T-cell (primary cell): ENCODE results near the gene PLD2. TPM values are rescaled to one million over a fixed set of nuclear protein-coding genes. Genes with fewer than 3 reads are reported as not detected.

ENCODE experiments used
- ATAC-seq, 4 experiments: fragments of 200-7000 bp in 3 of 4; fragments of 150-1000 bp in 1 of 4; cut with Tn5 transposase; replicated peaks in 1 of 4; 1 replicate in 3 of 4; 2 replicates in 1 of 4; pipeline ENCODE4 v1.10.0; 2021; ENCODE audit warnings: moderate library complexity in 3 of 4, mild to moderate bottlenecking in 2 of 4, moderate number of reproducible peaks in 1 of 4
- CTCF ChIA-PET, 2 donors: fragments of 300-600 bp; sonication (Branson Sonifier 250); formaldehyde crosslinking; loops; one replicate each; lab custom pipeline; 2022; ENCODE audit warnings: antibody characterized with exemption in 2 of 2; lab: Charles Lee
- POLR2A ChIA-PET, 2 donors: fragments of 300-600 bp; sonication (Branson Sonifier 250); formaldehyde crosslinking; loops; one replicate each; lab custom pipeline; 2022; ENCODE audit warnings: antibody characterized with exemption in 2 of 2; lab: Charles Lee
- DNase-seq, 35 experiments: peaks; one replicate each; pipeline versions ENCODE4 v3.0.0 to v3.0.0-alpha.2; 2013 to 2023
- H3K27ac ChIP-seq: one replicate; pipeline ENCODE4 v1.5.1; 2013; ENCODE audit warnings: low read length
- H3K27me3 ChIP-seq, 2 experiments: replicated peaks in 1 of 2; 1 replicate in 1 of 2; 2 replicates in 1 of 2; pipeline versions ENCODE4 v1.6.1 to v1.7.0; 2013; ENCODE audit warnings: low read length in 1 of 2, mixed read lengths in 1 of 2; ENCODE audit not compliant: control insufficient read depth in 2 of 2, insufficient read depth in 2 of 2; ENCODE audit errors: extremely low read depth in 1 of 2
- H3K36me3 ChIP-seq, 2 donors: 1 replicate in 1 of 2; 2 replicates in 1 of 2; pipeline versions ENCODE4 v1.6.1 to v1.7.0; 2013; ENCODE audit warnings: low read length in 1 of 2; ENCODE audit not compliant: control insufficient read depth in 2 of 2, insufficient read depth in 1 of 2; ENCODE audit errors: extremely low read depth in 1 of 2
- H3K4me1 ChIP-seq, 2 experiments: 1 replicate in 1 of 2; 2 replicates in 1 of 2; pipeline versions ENCODE4 v1.6.1 to v1.7.0; 2013; ENCODE audit warnings: low read length in 2 of 2, mixed read lengths in 1 of 2; ENCODE audit not compliant: insufficient read depth in 2 of 2, control insufficient read depth in 1 of 2; ENCODE audit errors: extremely low read depth in 1 of 2
- H3K4me3 ChIP-seq, 2 donors: 1 replicate in 1 of 2; 2 replicates in 1 of 2; pipeline versions ENCODE4 v1.5.1 to v1.7.0; 2013; ENCODE audit warnings: mild to moderate bottlenecking in 2 of 2, low read length in 1 of 2, moderate library complexity in 1 of 2; ENCODE audit not compliant: control insufficient read depth in 1 of 2; ENCODE audit errors: extremely low read depth in 1 of 2
- H3K9me3 ChIP-seq: 2 replicates; pipeline ENCODE4 v1.7.0; 2013
- H3K27ac Mint-ChIP-seq, 2 donors: one replicate each; pipeline ENCODE4 v1.8.0; 2020 to 2021; ENCODE audit warnings: mild to moderate bottlenecking in 2 of 2, mixed read lengths in 2 of 2
- H3K27me3 Mint-ChIP-seq, 2 donors: one replicate each; pipeline ENCODE4 v1.8.0; 2021 to 2022; ENCODE audit warnings: mixed read lengths in 2 of 2
- H3K36me3 Mint-ChIP-seq: one replicate; pipeline ENCODE4 v1.8.0; 2021; ENCODE audit warnings: mixed read lengths
- H3K4me1 Mint-ChIP-seq, 3 donors: one replicate each; pipeline ENCODE4 v1.8.0; 2020 to 2022; ENCODE audit warnings: mixed read lengths in 3 of 3, mild to moderate bottlenecking in 1 of 3
- H3K4me3 Mint-ChIP-seq, 3 donors: one replicate each; pipeline ENCODE4 v1.8.0; 2020 to 2022; ENCODE audit warnings: mild to moderate bottlenecking in 3 of 3, mixed read lengths in 3 of 3, moderate library complexity in 3 of 3
- H3K9me3 Mint-ChIP-seq, 3 donors: one replicate each; pipeline ENCODE4 v1.8.0; 2020 to 2022; ENCODE audit warnings: mixed read lengths in 3 of 3
- WGBS: methylation state at CpG from one replicate; pipeline ENCODE4 v1.1.5; 2013; ENCODE audit warnings: missing lambda C conversion rate; ENCODE audit not compliant: insufficient coverage; 5-methylcytosine and 5-hydroxymethylcytosine counted together
- total RNA-seq, 35 experiments: library from RNA in 6 of 35; stranded (reverse) in 6 of 35; fragments of 120-200 nt in 1 of 35; gene quantifications; one replicate each; pipeline versions ENCODE4 v1.2.1 to v1.2.4 and lab custom pipeline; 2013 to 2026

The PLD2 gene
- total RNA-seq, 5 donors from 2014 or later (not counting 1 experiment from before 2014, with no cell fraction given), result 24.2 to 41.7 (median 31.4) TPM

DNA sequence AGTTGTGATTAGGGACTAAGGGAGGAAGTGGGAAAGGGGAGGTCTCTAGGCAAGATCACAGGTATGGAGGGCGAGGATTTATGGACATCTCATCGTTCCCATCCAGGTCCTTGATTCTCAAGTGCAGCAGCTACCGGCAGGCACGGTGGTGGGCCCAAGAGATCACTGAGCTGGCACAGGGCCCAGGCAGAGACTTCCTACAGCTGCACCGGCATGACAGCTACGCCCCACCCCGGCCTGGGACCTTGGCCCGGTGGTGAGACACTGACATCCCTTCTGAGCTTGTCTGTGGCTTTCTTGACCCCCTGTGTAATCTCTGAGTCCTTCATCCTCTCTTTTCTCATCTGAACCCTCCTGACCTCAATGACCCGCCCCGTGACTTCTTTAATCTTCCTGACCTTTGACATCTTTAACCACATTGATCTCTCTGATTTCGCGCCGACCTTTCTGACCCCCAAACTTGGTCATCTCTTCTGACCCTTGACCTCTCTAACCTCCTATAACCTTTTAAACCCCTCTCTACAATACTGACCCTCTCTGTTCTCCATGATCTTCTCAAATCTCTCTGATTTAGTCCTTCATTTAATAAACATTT lies 3.8 kb downstream of the PLD2 start:
- Mint-ChIP-seq H3K27ac (no peak overlapping the region), H3K9me3 (no peaks in the 10 kb centered on the region), H3K4me3 (no peak overlapping the region), H3K36me3 (peaks cover 23% of the 10 kb centered on the region), H3K27me3 (no peaks in the 10 kb centered on the region), H3K4me1 (peaks cover 0 to 20% (median 12%) of the 10 kb centered on the region in 3 donors)
- ATAC-seq, result no peak
- Histone ChIP-seq H3K27me3 (peaks cover 0 to 4% of the 10 kb centered on the region in 2 experiments), H3K36me3 (peaks cover 3 to 13% of the 10 kb centered on the region in 2 donors), H3K4me1 (peaks cover 3 to 17% of the 10 kb centered on the region in 2 experiments), H3K9me3 (no peaks in the 10 kb centered on the region), H3K4me3 (no peak overlapping the region), H3K27ac (no peak overlapping the region)
- 66% methylated on average over 13 of the region's 13 CpGs for WGBS
- CTCF ChIA-PET, result no interaction called here
- POLR2A ChIA-PET, result no interaction called here
- no peak for DNase-seq

DNA sequence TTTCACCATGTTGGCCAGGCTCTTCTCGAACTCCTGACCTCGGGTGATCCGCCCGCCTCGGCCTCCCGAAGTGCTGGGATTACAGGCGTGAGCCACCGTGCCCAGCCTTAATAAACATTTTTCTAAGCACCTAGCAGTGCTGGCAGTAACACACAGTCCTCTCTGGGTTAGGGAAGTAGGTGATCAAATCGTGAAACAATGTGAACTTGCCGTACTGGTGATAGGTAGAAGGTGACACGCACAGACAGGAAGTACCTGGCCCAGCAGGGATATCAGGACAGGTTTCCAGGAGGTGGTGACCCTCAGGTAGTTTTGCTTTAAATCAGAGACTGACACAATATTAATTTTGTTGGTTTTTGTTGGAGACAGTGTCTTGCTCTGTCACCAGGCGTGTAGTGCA lies 4.5 kb downstream of the PLD2 start:
- H3K27me3 Mint-ChIP-seq, result no peaks in the 10 kb centered on the region
- 95% methylated on average over 5 of the region's 12 CpGs for WGBS
- peaks cover 0 to 4% of the 10 kb centered on the region in 2 experiments for H3K27me3 ChIP-seq
- no peak overlapping the region for H3K27ac ChIP-seq
- H3K36me3 ChIP-seq, result peaks cover 4 to 13% of the 10 kb centered on the region in 2 donors
- ChIA-PET POLR2A (no interaction called here), CTCF (no interaction called here)
- H3K4me1 ChIP-seq, result peaks cover under 1 to 14% of the 10 kb centered on the region in 2 experiments
- no peak overlapping the region for H3K27ac Mint-ChIP-seq
- H3K9me3 ChIP-seq, result no peaks in the 10 kb centered on the region
- no peak for DNase-seq
- no peak overlapping the region for H3K4me3 ChIP-seq
- peaks cover 0 to 15% (median 7%) of the 10 kb centered on the region in 3 donors for H3K4me1 Mint-ChIP-seq
- H3K36me3 Mint-ChIP-seq, result peaks cover 23% of the 10 kb centered on the region
- H3K4me3 Mint-ChIP-seq, result no peak overlapping the region
- no peak for ATAC-seq
- H3K9me3 Mint-ChIP-seq, result no peaks in the 10 kb centered on the region

DNA sequence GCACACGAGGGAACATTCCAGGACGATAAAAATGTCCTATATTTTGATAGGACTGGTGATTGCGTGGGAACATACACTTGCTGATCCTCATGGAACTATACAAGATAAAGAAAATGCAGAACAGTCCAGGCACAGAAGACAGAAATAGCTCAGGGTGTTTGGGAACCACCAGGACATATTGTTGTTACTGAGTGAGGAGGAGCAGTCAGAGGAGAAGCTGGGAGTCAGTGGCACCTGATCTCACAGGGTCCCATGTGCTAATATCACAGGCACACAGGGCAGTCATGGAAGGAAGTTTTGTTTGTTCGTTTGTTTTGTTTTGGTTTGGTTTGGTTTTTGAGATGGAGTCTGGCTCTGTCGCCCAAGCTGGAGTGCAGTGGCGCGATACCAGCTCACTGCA lies 5.7 kb downstream of the PLD2 start:
- Histone ChIP-seq H3K27me3 (peaks cover 0 to 4% of the 10 kb centered on the region in 2 experiments), H3K9me3 (no peaks in the 10 kb centered on the region), H3K4me1 (peaks cover 0 to 8% of the 10 kb centered on the region in 2 experiments), H3K27ac (no peak overlapping the region), H3K4me3 (no peak overlapping the region), H3K36me3 (peaks cover 9 to 13% of the 10 kb centered on the region in 2 donors)
- no peaks in the 10 kb centered on the region for H3K9me3 Mint-ChIP-seq
- no peaks in the 10 kb centered on the region for H3K27me3 Mint-ChIP-seq
- no peak for DNase-seq
- H3K27ac Mint-ChIP-seq, result no peak overlapping the region
- peaks cover 0 to 12% (median 5%) of the 10 kb centered on the region in 3 donors for H3K4me1 Mint-ChIP-seq
- H3K36me3 Mint-ChIP-seq, result peaks cover 26% of the 10 kb centered on the region
- ChIA-PET POLR2A (no interaction called here), CTCF (interaction anchor here in 1 of 2 donors (0.7 kb wide), 1 partner anchor 1117 kb away, joined by 5 read pairs; no protein-coding TSS in a partner anchor)
- 100% methylated on average over 5 of the region's 7 CpGs for WGBS
- no peak for ATAC-seq
- no peak overlapping the region for H3K4me3 Mint-ChIP-seq

DNA sequence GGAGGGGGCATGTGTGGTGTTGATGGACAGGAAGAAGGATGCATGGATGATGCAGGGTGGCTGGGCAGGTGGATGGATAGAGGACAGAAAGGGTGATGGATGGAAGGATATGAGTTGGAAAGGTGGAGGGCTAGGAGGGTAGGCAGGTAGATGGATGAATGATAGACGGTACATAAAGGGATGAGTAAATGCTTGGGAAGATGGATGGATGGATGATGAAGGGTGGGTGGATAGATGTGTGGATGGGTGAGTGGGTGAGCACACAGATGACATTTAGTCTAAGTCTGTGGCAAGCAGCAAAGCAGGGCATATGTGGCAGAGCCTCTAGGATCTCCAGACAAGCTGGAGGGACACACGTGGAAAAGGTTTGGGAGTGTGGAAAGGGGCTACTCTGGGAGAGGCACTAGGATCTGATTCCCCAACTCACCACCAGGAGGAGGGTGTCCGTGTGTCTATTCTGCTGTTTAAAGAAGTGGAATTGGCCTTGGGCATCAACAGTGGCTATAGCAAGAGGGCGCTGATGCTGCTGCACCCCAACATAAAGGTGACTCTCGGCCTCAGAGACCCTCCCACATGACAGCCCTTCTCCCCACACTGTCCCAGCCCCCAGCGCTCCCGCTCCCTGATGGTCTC lies 8.2 kb downstream of the PLD2 start:
- no peak for DNase-seq
- no peak overlapping the region for H3K4me3 ChIP-seq
- H3K4me1 ChIP-seq, result no peaks in the 10 kb centered on the region
- WGBS, result 91% methylated on average over 5 of the region's 7 CpGs
- Mint-ChIP-seq H3K4me1 (no peaks in the 10 kb centered on the region), H3K27me3 (no peaks in the 10 kb centered on the region), H3K27ac (no peak overlapping the region), H3K36me3 (peaks cover 22% of the 10 kb centered on the region), H3K9me3 (no peaks in the 10 kb centered on the region), H3K4me3 (no peak overlapping the region)
- POLR2A ChIA-PET, result no interaction called here
- H3K27ac ChIP-seq, result no peak overlapping the region
- peaks cover 7 to 9% of the 10 kb centered on the region in 2 donors for H3K36me3 ChIP-seq
- CTCF ChIA-PET, result no interaction called here
- ATAC-seq, result no peak
- peaks cover 0 to 4% of the 10 kb centered on the region in 2 experiments for H3K27me3 ChIP-seq
- H3K9me3 ChIP-seq, result no peaks in the 10 kb centered on the region

DNA sequence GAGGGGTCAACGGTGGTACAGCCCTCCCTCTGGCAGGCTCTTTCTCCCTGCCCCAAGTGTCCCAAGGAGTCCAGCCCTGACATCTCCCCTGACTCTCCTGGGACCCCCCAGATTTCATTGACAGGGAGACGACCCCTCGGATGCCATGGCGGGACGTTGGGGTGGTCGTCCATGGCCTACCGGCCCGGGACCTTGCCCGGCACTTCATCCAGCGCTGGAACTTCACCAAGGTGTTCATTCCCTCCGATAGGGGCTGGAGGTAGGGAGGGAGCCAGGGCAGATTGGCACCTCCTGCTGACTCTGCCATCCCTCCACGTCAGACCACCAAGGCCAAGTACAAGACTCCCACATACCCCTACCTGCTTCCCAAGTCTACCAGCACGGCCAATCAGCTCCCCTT lies 9.9 kb downstream of the PLD2 start:
- Mint-ChIP-seq H3K4me3 (no peak overlapping the region), H3K4me1 (no peaks in the 10 kb centered on the region), H3K36me3 (peaks cover 19% of the 10 kb centered on the region), H3K27ac (no peak overlapping the region), H3K27me3 (no peaks in the 10 kb centered on the region), H3K9me3 (no peaks in the 10 kb centered on the region)
- no peak for ATAC-seq
- H3K9me3 ChIP-seq, result no peaks in the 10 kb centered on the region
- H3K4me1 ChIP-seq, result no peaks in the 10 kb centered on the region
- H3K4me3 ChIP-seq, result no peak overlapping the region
- H3K27ac ChIP-seq, result no peak overlapping the region
- no peak for DNase-seq
- ChIA-PET CTCF (no interaction called here), POLR2A (no interaction called here)
- H3K27me3 ChIP-seq, result peaks cover 0 to 4% of the 10 kb centered on the region in 2 experiments
- peaks cover 0 to 9% of the 10 kb centered on the region in 2 donors for H3K36me3 ChIP-seq
- 65% methylated on average over 2 of the region's 13 CpGs for WGBS

DNA sequence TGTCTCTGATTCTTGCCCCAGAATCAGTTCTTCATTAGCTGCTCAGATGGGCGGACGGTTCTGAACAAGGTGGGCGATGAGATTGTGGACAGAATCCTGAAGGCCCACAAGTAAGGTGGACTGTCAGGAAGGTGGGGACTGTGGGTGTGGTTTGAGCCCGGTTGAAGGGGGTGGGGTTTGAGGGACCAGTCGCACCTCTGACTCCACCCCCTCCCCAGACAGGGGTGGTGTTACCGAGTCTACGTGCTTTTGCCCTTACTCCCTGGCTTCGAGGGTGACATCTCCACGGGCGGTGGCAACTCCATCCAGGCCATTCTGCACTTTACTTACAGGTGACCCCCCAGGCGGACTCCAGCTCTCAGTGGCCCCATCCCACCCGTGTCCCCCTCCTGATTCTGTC lies 11.3 kb downstream of the PLD2 start:
- Mint-ChIP-seq H3K27me3 (no peaks in the 10 kb centered on the region), H3K4me3 (no peak overlapping the region), H3K4me1 (no peaks in the 10 kb centered on the region), H3K27ac (no peak overlapping the region), H3K9me3 (no peaks in the 10 kb centered on the region), H3K36me3 (peaks cover 19% of the 10 kb centered on the region)
- 94% methylated on average over 8 of the region's 12 CpGs for WGBS
- ChIA-PET POLR2A (no interaction called here), CTCF (no interaction called here)
- no peak for ATAC-seq
- no peak for DNase-seq
- Histone ChIP-seq H3K4me1 (no peaks in the 10 kb centered on the region), H3K4me3 (no peak overlapping the region), H3K9me3 (no peaks in the 10 kb centered on the region), H3K36me3 (peaks cover 0 to 9% of the 10 kb centered on the region in 2 donors), H3K27ac (no peak overlapping the region), H3K27me3 (peaks cover 0 to 4% of the 10 kb centered on the region in 2 experiments)
